Transverse colon (tissue), 4 donors: ENCODE measurements around the gene MYO5B. TPM values are rescaled to one million over a fixed set of nuclear protein-coding genes. Genes with fewer than 3 reads are reported as not detected.

Experiments
- DNase-seq: peaks from one replicate; pipeline ENCODE4 v3.0.0-alpha.2; 2019
- H3K27ac ChIP-seq, 4 donors: fragments of 200-600 bp; sonication (generic); 2 replicates each; pipeline ENCODE4 v1.5.1; 2016 to 2018; ENCODE audit warnings: inconsistent platforms in 4 of 4
- H3K27me3 ChIP-seq: fragments of 200-600 bp; sonication (generic); 2 replicates; pipeline ENCODE4 v1.5.1; 2017; ENCODE audit warnings: inconsistent platforms
- H3K36me3 ChIP-seq, 4 donors: fragments of 200-600 bp; sonication (generic); 2 replicates each; pipeline ENCODE4 v1.5.1; 2017 to 2019; ENCODE audit warnings: inconsistent platforms in 4 of 4
- H3K4me1 ChIP-seq, 4 donors: fragments of 200-600 bp; sonication (generic); 2 replicates each; pipeline ENCODE4 v1.5.1; 2017 to 2020; ENCODE audit warnings: inconsistent platforms in 4 of 4
- H3K4me3 ChIP-seq, 4 donors: fragments of 200-600 bp; sonication (generic); 1 replicate in 1 of 4; 2 replicates in 3 of 4; pipeline versions ENCODE4 v1.5.1 to v1.6.1; 2017 to 2019; ENCODE audit warnings: inconsistent platforms in 4 of 4
- H3K9me3 ChIP-seq, 2 donors: fragments of 200-600 bp; sonication (generic); 2 replicates each; pipeline ENCODE4 v1.5.1; 2017 to 2019; ENCODE audit warnings: inconsistent platforms in 2 of 2
- CTCF ChIP-seq, 5 experiments: fragments of 200-600 bp in 3 of 5; fragments of 450-650 bp in 2 of 5; sonication (generic) in 3 of 5; IDR thresholded peaks; 1 replicate in 2 of 5; 2 replicates in 3 of 5; pipeline ENCODE4 v1.5.1; 2016 to 2017; ENCODE audit warnings: antibody characterized with exemption in 5 of 5, inconsistent platforms in 3 of 5, mild to moderate bottlenecking in 2 of 5, moderate library complexity in 1 of 5
- EP300 ChIP-seq: sonication (generic); formaldehyde crosslinking; IDR thresholded peaks from one replicate; pipeline ENCODE4 v1.6.1; 2017; ENCODE audit warnings: antibody characterized with exemption, low read depth
- POLR2A ChIP-seq: fragments of 450-650 bp; IDR thresholded peaks from one replicate; pipeline ENCODE4 v1.6.1; 2016; ENCODE audit warnings: antibody characterized with exemption, mild to moderate bottlenecking, moderate library complexity
- POLR2AphosphoS5 ChIP-seq, 3 donors: sonication (generic); formaldehyde crosslinking; IDR thresholded peaks; one replicate each; pipeline ENCODE4 v1.6.1; 2016; ENCODE audit warnings: antibody characterized with exemption in 3 of 3
- WGBS, 2 donors: methylation state at CpG; one replicate each; pipeline ENCODE4 v1.1.5; 2018; ENCODE audit warnings: low coverage in 1 of 2; 5-methylcytosine and 5-hydroxymethylcytosine counted together
- in situ Hi-C, 4 donors: fragments of 200-750 bp; cut with MboI; loops; one replicate each; pipeline versions ENCODE4 v1.15.0 to v1.15.1; 2017; ENCODE audit warnings: low sequenced_read_pairs in 3 of 4, low pct_ligation_motif_present in 1 of 4, low pct_unique_long_range_greater_than_20kb in 1 of 4
- intact Hi-C: fragments of 100-400 bp; cut with DNase I; formaldehyde crosslinking; loops from one replicate; pipeline ENCODE4 v1.15.1; 2023; ENCODE audit warnings: low total_unique reads
- total RNA-seq, 4 donors: library from RNA; depleted of rRNA; stranded (reverse); fragments of >200 nt; gene quantifications; one replicate each; pipeline ENCODE4 v1.1.0, GENCODE V29; 2016

MYO5B gene
- total RNA-seq, 4 donors from 2014 or later: 96.7 to 144 (median 114) TPM

DNA sequence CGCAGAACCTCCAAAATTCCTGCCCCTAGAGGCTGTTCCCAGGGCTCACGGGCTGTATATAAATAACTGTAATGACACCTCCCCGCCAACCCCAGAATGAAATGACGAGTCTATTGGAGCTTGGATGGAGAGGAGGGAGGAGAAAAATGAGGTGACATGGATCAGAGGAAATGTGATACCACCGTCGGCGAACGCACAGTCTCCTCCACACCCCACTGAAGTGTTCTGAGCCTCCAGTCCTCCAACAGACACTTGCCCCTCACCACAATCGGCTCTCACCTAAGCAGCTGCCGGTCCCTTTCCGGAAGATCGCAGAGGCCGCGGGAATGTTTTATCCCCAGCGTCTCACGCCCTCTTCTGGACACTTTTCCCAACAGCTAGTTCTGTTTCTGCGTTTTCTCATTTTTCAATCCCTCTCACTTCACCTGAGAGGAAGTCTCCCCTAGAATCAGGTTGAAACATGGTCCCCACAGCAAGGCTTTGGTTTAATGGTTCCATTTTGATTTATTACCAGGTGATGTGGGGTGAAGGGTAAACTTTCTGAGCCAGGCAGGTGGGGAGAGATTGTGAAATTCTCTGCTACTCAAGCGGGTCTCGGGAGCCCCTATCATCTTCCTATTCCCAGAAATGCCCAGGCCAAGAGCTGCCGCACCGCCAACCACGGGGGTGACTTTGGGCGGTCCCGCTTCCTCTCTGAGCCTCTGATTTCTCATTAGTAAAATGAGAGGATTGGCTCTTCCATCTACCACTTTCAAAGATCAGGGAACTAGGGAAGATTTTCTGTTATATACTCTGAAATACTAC, 9.1 kb upstream of the MYO5B start:
- H3K27me3 ChIP-seq: peaks cover 6% of the 10 kb centered on the region
- in situ Hi-C loops: loop anchor here in 3 of 4 donors (10.0 to 25.0 kb wide), 3 partner anchors 158 to 192 kb away; no protein-coding TSS in a partner anchor
- intact Hi-C loops: loop anchor here (1.0 kb wide), 1 partner anchor 22 kb away; no protein-coding TSS in a partner anchor
- WGBS, 2 donors: 0 to 27% methylated on average over 9 to 24 of the region's 24 CpGs
- H3K4me1 ChIP-seq: peaks cover 0 to 5% (median 0%) of the 10 kb centered on the region in 4 donors
- TF ChIP-seq POLR2A (no peak), CTCF (IDR thresholded peaks at IDR 0.05) (peak; percentile 42 to 64 (median 56))
- no peaks in the 10 kb centered on the region for H3K36me3 ChIP-seq
- H3K27ac ChIP-seq: no peak overlapping the region
- peak; percentile 60 for DNase-seq
- no peak overlapping the region for H3K4me3 ChIP-seq
- H3K9me3 ChIP-seq: no peaks in the 10 kb centered on the region

DNA sequence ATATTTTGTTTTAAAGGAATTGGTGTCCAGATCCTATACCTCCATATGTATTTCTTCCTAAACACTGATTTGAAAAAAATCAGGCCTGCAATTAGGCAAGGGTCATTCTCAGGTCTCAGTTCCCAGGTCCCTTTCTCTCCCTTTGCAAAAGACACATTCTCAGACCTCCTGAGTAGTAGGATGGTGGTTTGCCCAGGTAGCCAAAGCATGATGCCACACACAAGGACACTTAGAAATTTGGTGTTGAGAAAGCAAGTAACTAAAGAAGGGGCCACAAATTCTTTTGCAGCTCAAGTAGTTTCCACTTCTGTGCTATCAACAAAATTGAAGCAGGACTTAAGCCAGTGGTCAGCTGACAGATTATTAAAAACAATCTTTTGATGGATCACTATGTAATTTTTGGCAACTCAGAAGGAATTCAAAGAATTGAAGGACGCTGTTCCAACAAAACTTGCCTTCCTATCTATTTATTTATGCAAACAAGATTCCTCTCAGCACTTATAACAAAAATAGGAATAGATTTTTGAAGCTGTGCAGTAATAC, 6.6 kb upstream of the MYO5B start:
- Histone ChIP-seq H3K36me3 (no peaks in the 10 kb centered on the region), H3K27me3 (peaks cover 20% of the 10 kb centered on the region), H3K9me3 (no peaks in the 10 kb centered on the region), H3K4me3 (no peak overlapping the region), H3K27ac (no peak overlapping the region), H3K4me1 (peaks cover 0 to 5% (median 0%) of the 10 kb centered on the region in 4 donors)
- 44 to 77% methylated on average over 1 of the region's 1 CpG for WGBS, 2 donors
- DNase-seq: no peak
- in situ Hi-C loops: loop anchor here in 3 of 4 donors (10.0 to 25.0 kb wide), 3 partner anchors 161 to 189 kb away; no protein-coding TSS in a partner anchor
- TF ChIP-seq EP300 (no peak), POLR2A (no peak), CTCF (IDR thresholded peaks at IDR 0.05) (no peak), POLR2AphosphoS5 (IDR thresholded peaks at IDR 0.05) (no peak)
- intact Hi-C loops: no loop called here

DNA sequence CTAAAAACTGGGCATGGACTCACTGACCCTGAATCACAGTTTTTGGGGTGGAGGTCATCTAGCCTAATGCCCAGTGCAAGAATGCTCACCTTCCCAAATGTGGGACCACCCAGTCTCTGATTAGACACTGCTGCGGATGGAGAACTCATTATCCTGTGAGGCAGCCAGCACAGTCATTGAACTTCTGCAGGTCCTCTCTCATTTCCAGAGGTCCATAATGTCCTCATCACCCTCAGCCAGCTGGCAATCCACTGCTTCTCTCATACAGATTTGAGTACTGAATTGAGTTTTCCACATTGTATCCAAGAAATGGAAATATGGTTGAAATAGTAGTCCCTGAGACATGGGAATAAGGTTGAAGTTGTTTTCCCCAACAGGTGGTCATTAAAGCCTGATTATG, 5.0 kb upstream of the MYO5B start:
- Histone ChIP-seq H3K4me1 (peaks cover 0 to 7% (median 3%) of the 10 kb centered on the region in 4 donors), H3K36me3 (no peaks in the 10 kb centered on the region), H3K9me3 (no peaks in the 10 kb centered on the region), H3K4me3 (no peak overlapping the region), H3K27ac (no peak overlapping the region), H3K27me3 (peaks cover 36% of the 10 kb centered on the region)
- intact Hi-C loops (loop anchor here (5.0 kb wide), 1 partner anchor 258 kb away; no protein-coding TSS in a partner anchor), in situ Hi-C loops (loop anchor here (10.0 to 25.0 kb wide), 4 partner anchors 85 to 188 kb away; no protein-coding TSS in a partner anchor)
- 80% methylated on average over 1 of the region's 1 CpG; no CpG with 5 or more reads in 1 of the 2 donors for WGBS, 2 donors
- DNase-seq: no peak
- no peak for TF ChIP-seq POLR2AphosphoS5 (IDR thresholded peaks at IDR 0.05)
- TF ChIP-seq EP300: no peak
- no peak for TF ChIP-seq CTCF (IDR thresholded peaks at IDR 0.05)
- TF ChIP-seq POLR2A: no peak

DNA sequence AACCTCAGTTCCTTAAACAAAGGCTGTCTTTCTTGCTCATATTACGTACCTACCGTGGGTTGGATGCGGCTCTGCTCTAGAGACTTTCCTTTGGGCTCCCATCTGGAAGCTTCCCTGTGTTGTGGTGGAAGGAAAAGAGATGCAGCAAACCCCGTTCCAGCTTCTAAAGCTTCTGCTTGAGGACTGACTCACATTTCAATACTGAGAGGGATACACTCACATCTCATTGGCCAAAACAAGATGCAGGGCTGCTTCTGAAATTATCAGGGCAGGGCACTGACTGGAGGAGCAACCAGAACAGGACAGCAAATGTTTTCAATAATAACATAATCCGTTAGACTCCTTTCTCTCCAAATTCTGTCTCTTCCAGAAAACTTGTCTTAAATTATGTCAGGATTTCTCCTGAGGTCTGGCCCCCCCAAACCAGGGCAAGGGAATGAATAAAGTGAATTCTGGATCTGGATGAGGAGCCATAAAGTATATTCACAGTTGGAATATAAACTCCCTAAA, 4.5 kb upstream of the MYO5B start:
- H3K27ac ChIP-seq: no peak overlapping the region
- in situ Hi-C loops: loop anchor here in 2 of 4 donors (10.0 kb wide), 2 partner anchors 85 to 185 kb away; no protein-coding TSS in a partner anchor
- no peak for DNase-seq
- H3K9me3 ChIP-seq: no peaks in the 10 kb centered on the region
- peaks cover 41% of the 10 kb centered on the region for H3K27me3 ChIP-seq
- H3K4me3 ChIP-seq: no peak overlapping the region
- H3K4me1 ChIP-seq: peaks cover 0 to 10% (median 6%) of the 10 kb centered on the region in 4 donors
- TF ChIP-seq POLR2A: no peak
- no peak for TF ChIP-seq POLR2AphosphoS5 (IDR thresholded peaks at IDR 0.05)
- no peak for TF ChIP-seq EP300
- TF ChIP-seq CTCF (IDR thresholded peaks at IDR 0.05): no peak
- 69 to 71% methylated on average over 4 to 5 of the region's 5 CpGs for WGBS, 2 donors
- H3K36me3 ChIP-seq: no peaks in the 10 kb centered on the region
- intact Hi-C loops: loop anchor here (5.0 kb wide), 1 partner anchor 257 kb away; no protein-coding TSS in a partner anchor
